ENCODE measurements around the gene ZNF330.
A peak's percentile ranks its signal among the peaks of the same experiment; 100 is the strongest.

The ZNF330 gene

DNA sequence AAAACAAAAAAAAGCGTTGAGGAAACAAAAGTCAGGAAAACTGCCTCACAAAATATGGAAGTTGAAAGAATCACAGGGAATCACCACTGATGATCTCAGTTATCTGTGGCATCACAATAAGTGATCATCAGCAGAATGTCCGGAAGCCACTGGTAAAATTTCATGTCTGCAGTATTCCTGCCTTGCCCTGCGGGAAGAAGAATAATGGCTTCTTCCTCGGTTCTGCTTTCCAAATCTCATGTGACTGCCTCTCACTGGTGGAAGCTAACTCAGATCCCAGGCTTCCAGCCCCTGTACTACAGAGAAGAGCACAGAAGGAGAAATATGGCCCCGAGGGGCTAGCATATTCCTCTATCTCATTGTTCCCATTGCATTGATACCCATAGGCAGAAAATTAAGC lies 12.7 kb upstream of the ZNF330 start:
- no peak for TF ChIP-seq CTCF (IDR thresholded peaks at IDR 0.05; ENCODE audit: low read depth, low read length)
- Histone ChIP-seq H3K9me3 (peaks cover under 1% of the 10 kb centered on the region; the same call in 1 of the 2 replicates), H3K36me3 (no peaks in the 10 kb centered on the region), H3K4me1 (no peaks in the 10 kb centered on the region), H3K4me3 (ENCODE audit: low read depth, low read length) (no peak overlapping the region), H3K27me3 (no peaks in the 10 kb centered on the region)
- no peak for DNase-seq

- H3K4me1 ChIP-seq, result peaks cover 4% of the 10 kb centered on the region; the same call in 1 of the 2 replicates
- H3K4me3 ChIP-seq (ENCODE audit: low read depth, low read length), result no peak overlapping the region
- no peak for TF ChIP-seq CTCF (IDR thresholded peaks at IDR 0.05; ENCODE audit: low read depth, low read length)
- no peaks in the 10 kb centered on the region for H3K36me3 ChIP-seq
- no peaks in the 10 kb centered on the region for H3K27me3 ChIP-seq
- H3K9me3 ChIP-seq, result peaks cover 3% of the 10 kb centered on the region; the same call in 1 of the 2 replicates
- no peak for DNase-seq
Observed at GRCh38 chr4:141210168-141210567, 10.5 kb upstream of the ZNF330 start.

DNA sequence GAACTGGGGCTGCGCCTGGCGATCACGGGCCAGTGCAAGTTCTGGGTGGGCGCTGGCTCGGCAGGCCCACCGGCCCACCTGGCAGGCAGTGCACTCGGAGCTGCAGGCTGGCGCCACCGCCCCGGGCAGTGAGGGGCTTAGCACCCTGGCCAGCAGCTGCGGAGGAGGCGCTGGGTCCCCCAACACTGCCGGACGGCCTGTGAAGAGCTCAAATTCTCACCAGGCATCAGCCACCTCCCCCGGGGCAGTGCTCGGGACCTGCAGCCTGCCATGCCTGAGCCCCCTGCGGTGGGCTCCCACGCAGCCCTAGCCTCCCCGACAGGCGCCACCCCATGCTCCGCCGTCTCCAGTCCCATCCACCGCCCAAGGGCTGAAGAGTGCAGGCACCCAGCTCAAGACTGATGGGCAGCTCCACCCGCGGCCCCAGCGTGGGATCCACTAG lies 7.1 kb upstream of the ZNF330 start:
- Histone ChIP-seq H3K27me3 (no peaks in the 10 kb centered on the region), H3K36me3 (no peaks in the 10 kb centered on the region), H3K4me1 (peaks cover 8% of the 10 kb centered on the region; the same call in 1 of the 2 replicates), H3K4me3 (ENCODE audit: low read depth, low read length) (no peak overlapping the region), H3K9me3 (peaks cover 3% of the 10 kb centered on the region; the same call in 1 of the 2 replicates)
- TF ChIP-seq CTCF (IDR thresholded peaks at IDR 0.05; ENCODE audit: low read depth, low read length), result no peak
- no peak for DNase-seq

GRCh38 chr4:141215030-141215429 lies 5.7 kb upstream of the ZNF330 start:
- no peaks in the 10 kb centered on the region for H3K27me3 ChIP-seq
- H3K4me3 ChIP-seq (ENCODE audit: low read depth, low read length), result no peak overlapping the region
- TF ChIP-seq CTCF (IDR thresholded peaks at IDR 0.05; ENCODE audit: low read depth, low read length), result no peak
- H3K36me3 ChIP-seq, result no peaks in the 10 kb centered on the region
- DNase-seq, result no peak
- H3K4me1 ChIP-seq, result peaks cover 8% of the 10 kb centered on the region; the same call in 1 of the 2 replicates
- H3K9me3 ChIP-seq, result peaks cover 3% of the 10 kb centered on the region; the same call in 1 of the 2 replicates

- Histone ChIP-seq H3K4me3 (ENCODE audit: low read depth, low read length) (no peak overlapping the region), H3K4me1 (peaks cover 8% of the 10 kb centered on the region; the same call in 1 of the 2 replicates), H3K36me3 (no peaks in the 10 kb centered on the region), H3K9me3 (peaks cover 3% of the 10 kb centered on the region; the same call in 1 of the 2 replicates), H3K27me3 (no peaks in the 10 kb centered on the region)
- no peak for DNase-seq
- no peak for TF ChIP-seq CTCF (IDR thresholded peaks at IDR 0.05; ENCODE audit: low read depth, low read length)
Observed at GRCh38 chr4:141216002-141216761, 4.5 kb upstream of the ZNF330 start.

DNA sequence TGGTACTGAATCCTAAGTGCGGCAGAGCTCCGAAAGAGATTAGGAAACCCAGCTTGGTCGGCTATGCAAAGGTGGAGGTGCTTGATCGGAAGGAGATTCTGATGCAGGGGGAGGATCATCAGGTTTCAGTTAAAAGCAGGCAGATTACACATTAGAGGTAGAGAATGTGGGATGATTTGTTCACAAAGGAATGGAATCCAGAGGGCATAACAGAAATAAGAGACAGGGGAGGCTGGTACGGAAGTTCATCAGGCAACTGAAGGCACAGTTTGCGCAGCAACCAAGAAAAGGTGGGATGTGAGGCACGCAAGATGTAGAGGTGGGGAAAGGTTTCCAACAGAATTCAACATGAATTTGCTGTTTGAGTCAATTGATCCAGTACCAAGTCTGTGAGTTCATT lies 424 bp upstream of the ZNF330 start:
- H3K4me1 ChIP-seq, result peaks cover 6% of the 10 kb centered on the region
- H3K4me3 ChIP-seq (ENCODE audit: low read depth, low read length), result peak overlapping the region; percentile 94; the same call in 1 of the 2 replicates
- no peak for DNase-seq
- H3K36me3 ChIP-seq, result peaks cover 18% of the 10 kb centered on the region
- no peaks in the 10 kb centered on the region for H3K27me3 ChIP-seq
- H3K9me3 ChIP-seq, result no peaks in the 10 kb centered on the region
- no peak for TF ChIP-seq CTCF (IDR thresholded peaks at IDR 0.05; ENCODE audit: low read depth, low read length)
